ENCODE data around the gene FBXO31.
A peak's percentile ranks its signal among the peaks of the same experiment; 100 is the strongest.

Gene FBXO31

DNA sequence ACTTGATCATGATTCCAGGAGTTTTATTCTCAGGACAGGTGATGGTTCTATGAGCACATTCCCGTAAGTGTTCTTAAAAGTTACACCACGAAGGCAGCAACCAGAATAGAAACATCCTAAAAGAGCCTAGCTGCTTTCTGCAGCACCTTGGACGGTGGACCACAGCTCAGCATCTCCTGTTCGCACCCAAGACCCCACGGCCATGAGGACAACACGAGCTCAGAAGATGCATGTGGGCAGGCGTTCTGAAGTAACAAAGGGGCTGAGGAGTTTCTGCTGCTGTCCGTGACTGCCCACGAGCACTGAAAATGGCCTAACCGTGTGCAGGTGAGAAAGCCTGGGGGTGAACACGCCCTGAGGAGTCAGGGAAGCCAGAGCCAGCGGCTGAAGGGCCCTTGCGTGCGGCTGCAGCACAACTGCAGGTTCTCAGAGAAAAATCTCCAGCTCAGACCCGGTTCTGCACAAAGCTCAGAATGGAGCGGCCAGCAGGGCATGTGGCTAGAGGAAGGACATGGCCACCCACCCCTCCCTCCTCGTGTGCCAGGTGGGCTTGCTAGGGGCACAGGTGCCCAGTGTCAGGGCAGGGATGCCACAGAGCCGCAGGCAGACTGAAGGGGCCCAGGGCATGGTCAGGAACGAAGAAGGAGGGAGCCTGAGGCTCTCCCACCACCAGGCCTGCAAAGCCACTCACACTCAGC is 55.6 kb downstream of the FBXO31 start:
- no peak for DNase-seq (ENCODE audit: low read depth)

DNA sequence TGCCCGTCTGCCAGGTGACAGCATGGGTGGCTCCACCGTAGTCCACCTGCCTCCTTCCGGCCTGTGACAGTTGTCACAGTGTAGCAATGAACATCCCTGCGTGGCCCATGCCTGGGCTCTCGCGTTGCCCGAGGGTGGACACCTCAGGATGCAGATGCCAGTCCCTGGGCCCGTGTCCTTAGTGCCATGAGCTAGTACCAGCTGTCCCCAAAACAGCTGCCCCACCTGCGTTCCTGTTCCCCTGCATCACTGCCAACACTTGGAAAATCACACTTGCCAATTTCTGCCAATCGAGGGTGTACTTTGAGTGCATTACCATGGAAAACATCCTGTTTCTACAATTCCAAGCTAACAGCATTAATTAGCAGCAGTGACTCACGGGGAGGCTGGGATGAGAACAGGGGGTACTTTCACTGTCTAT is 57.4 kb downstream of the FBXO31 start:
- DNase-seq (ENCODE audit: low read depth) = no peak

DNA sequence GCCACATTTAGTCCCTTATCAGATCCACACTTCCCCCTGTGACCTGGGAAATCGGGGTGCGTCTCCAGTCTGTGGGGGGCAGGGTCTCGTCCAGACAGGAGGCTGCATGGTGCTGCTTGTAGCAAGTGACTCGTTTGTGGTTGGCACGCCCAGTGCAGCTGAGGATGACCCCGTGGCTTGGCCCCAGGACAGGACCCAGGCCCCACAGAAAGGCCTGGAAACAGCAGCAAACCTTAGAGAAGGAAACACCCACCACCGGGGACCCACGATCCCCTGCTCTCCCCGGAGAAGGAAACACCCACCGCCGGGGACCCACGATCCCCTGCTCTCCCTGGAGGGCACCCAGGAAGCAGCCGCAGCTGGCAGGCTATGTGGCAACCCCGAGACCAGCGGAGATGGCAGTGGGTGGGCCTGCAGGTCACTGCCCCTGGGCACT is 58.1 kb downstream of the FBXO31 start:
- DNase-seq (ENCODE audit: low read depth) = no peak

DNA sequence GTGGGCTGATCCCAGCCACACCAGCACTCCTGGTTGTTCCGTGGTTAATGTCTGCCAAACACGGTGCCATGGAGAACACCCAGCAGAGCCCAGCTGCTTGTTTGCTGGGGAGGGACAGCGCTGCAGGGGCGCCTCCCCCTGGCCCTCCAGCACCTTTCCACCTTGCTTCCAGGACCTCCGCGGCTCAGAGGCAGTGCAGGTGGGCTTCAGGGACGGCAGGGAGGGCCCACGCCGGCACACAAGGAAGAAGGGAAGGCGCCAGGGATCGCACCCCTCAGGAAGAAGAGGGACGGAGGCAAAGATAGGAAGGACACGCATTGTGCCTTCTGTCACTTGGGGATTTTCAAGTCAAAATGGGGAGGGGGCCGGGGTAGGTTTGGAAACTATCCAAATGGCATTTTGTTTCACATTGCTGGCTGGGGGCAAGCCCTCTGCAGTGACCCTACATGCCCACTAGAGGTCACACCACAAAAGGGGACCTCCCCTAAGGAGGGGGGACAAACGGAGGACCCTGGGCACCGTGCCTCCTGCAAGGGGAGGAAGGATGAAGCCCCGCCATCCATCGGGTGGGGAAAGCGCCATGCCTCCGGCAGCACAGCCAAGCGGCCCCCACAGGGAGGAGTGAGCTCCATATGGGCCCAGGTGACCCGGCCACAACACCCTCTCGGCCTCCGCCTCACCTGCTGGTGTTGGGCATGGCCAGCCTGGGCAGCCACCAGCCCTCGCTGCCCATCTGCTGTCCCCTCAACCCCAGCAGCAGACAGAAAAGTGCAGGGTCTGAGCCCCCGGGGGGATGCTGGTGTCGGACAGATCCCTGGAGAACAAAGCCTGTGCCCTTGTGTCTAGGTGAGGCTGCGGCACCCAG is 58.9 kb downstream of the FBXO31 start:
- DNase-seq (ENCODE audit: low read depth) = peak; percentile 26

DNA sequence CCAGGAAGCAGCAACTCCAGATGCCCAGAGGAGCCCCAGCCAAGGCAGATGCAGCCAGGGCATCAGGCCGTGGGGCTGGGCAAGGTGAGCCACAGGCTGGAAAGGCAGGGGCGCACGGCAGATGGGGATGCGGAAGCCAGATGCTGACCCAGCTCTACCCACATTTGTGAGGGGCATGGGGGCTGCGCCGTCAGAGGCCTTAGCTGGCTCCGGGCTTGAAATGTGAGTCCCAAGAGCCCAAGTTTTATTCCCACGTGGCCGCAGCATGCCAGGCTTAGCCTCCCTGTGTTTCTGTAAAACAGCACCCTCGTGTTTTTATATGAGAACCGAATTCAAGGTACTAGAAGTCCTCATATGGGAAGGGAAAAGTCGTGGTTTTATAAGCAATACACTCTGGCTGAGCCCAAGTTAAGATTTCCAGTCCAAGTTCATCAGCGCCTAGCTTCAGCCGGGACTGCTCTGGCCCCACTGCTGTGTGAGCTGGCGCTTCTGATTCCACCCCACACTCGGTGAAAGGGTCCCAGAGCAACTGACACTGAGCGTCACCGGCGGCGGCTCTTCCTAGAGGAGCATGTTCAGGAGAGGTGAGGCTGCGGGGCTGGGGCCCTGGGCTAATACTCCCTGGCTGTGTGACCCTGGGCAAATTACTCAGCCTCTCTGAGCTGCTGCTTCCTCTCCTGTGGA is 59.7 kb downstream of the FBXO31 start:
- no peak for DNase-seq (ENCODE audit: low read depth)

DNA sequence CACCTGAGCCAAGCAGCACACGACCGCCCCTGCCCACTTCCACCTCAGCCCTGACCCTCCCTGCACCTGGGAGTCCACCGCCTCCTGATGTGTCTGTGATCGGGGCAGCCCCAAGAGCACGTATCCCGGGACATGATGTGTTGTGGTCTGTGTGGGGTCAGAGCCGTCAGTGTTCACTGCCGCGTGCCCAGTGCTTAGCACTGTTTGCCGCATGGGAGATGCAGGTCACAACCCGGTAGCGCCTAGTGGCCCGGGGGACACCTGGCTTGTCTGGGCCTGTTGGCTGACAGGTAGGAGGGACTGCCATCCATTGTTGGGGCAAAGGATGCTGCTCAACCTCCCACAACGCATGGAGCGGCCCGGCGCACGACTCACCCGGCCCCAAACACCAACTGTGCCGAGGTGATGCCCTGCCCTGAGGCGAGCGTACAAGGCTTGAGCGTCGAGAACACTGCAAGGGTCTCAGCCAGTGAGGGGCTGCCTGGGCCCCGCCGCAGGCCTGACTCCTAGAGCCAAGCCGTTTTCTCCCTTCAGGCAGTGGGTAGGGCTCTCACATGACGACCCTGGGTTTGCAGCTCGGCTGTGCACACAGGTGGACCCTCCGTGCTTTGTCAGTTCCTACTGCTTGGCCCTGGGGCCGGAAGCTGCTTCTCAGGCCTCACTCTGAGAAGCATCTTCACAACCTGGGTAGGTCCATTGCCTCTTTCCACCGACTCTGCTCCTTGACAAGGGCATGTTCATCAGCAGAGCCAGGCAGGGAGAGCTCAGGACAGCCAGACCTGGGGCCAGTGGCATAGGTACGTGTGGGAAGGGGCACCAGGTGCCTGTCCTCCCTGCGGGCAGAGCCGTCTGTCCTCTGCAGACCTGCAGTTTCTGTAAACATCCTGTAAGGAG is 60.5 kb downstream of the FBXO31 start:
- DNase-seq (ENCODE audit: low read depth) = no peak

DNA sequence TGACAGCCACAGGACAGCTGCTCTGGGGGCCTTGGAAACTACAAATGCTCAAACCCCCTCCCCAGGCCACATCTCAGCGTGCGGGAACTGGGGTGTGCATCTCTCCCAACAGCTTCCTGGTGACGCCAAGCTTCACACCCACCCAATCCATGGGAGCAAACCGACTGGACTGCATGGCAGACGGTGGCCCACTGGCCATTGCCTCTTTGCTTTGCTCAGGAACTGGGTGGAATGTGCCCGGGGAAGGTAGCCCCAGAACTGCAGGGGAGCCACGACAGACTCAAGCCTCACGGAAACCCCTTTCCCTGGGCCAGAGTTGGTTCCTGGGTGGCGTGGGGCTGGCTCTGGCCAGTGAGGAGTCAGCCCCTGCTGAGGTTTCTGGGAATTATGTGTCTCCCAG is 61.2 kb downstream of the FBXO31 start:
- no peak for DNase-seq (ENCODE audit: low read depth)

DNA sequence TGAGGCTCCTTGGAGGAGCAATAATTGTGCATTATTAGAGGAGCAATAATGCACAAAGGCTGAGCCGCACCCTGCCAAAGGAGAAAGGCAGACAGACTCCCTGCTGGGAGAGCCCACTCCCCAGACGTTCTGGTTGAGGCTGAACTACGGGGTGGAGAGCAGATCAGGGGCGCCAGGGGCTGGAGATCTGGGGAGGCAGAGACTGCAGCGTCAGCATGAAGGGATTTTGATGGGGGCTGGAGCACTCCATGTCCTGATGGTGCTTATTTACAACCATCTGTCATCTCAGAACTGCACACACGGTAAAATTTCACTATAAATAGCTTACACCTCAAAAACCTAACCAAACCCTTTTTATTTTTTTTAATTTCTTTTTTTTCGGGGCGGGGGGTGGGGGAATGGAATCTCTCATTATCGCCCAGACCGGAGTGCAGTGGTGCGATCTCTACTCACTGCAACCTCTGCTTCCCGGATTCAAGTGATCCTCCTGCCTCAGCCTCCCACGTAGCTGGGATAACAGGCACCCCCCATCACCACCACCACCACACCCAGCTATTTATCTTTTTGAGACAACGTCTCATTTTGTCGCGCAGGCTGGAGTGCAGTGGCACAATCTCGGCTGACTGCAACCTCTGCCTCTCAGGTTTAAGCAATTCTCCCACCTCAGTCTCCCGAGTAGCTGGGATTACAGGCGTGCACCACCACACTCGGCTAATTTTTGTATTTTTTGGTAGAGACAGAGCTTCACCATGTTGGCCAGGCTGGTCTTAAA is 62.1 kb downstream of the FBXO31 start:
- DNase-seq (ENCODE audit: low read depth) = no peak

DNA sequence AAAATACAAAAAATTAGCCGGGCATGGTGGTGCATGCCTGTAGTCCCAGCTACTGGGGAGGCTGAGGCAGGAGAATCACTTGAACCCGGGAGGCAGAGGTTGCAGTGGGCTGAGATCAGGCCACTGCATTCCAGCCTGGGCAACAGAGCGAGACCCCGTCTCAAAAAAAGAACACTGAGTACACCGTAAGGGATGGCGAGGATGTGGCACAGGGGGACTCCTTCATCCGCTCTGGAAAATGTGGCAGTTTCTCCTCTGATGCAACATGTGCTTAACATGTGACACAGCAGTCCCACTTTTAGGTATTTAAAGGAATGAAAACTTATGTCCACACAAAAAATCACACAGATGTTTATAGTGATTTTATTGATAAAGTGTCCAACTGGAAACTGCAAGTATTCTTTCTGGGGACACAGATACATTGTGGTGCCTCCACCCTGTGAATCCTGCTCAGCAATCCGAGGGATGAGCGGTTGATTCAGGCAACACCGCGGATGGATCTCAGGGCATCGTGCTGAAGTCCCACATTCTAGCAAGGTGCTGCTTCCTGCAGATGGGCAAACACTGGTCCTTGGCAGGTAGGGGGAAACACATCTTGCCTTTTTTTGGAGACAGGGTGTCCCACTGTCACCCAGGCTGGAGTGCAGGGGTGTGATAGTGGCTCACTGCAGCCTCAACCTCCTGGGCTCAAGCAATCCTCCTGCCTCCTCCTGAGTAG is 62.9 kb downstream of the FBXO31 start:
- DNase-seq (ENCODE audit: low read depth) = no peak

DNA sequence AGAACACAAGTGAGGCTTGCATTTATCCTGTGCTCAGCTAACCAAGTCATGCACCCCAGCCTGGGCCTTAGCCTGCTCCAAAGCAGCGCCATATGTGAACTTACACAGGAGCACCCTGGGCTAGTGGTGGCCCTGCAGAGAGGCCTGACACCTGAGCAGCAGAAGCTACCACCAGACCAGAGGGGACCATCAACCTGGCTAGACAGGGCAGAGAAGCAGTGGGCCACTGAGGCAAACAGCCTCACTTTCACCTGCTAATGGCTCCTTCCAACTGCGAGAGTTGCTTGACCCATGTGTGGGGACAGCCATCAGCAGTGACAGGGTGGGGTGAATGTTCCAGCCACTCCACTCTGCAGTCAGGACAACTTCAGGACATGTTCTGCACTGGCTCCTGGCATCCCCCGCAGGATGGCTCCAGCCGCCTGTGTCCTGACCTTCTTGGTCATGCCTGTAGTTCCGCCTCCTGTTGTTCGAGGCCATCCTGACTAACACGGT is 63.5 kb downstream of the FBXO31 start:
- DNase-seq (ENCODE audit: low read depth) = no peak

DNA sequence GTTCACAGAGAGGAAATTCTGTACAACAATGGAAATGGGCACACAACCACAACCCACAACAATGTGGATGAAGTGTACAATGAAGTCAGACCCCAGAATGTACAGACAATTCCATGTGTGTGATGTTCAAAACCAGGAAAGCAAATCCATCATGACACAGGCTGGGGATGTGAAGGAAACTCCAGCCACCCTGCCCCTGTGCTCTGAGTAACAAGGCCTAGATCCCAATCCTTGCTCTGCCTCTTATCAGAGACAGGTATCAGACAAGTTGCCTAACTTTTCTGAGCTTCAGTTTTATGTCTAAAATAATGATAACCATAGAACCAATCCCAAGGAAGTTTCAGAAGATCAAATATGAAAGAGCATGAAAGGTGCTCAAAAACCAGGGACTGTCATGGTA is 64.6 kb downstream of the FBXO31 start:
- DNase-seq (ENCODE audit: low read depth) = no peak

DNA sequence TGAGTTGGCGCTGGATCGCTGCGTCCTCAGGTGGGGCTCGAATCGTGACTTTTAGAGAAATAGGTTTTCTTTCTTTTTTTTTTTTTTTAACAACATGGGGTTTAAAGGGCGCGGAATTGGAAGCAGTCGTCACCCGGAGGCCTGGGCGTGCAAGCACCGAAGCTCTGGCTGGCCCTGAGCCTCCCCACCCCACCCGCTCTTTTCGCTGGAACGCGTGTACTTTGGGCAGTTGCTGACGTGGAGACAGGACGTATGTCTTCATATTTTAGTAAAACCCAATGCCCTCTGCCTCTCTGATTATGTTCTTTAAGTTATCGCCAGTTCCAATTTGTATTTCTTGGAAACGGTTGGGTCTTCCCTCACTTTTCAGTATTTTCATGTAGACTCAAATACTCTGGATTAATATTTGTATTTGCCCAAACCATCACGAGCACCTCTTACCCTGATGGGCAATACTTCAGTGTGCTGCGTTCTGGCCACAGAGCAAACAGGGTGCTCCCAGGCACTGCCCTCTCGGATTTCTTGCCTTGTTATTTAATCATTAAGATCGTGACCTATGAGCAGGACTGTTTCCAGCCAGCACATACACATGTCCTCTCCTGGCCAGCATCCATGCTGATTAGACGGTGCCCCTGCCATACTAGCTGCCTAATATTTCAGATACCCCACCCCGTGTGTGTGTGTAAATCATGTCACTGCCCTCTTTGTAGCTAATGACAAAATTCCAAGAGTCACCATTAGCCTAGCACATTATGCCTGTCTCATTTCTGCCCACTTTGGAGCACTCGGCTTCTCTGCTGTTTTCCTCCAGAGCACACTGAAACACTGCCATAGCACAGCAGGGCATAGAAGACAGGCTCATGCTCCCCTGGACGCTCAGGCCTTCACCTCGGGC is 65.6 kb downstream of the FBXO31 start:
- DNase-seq (ENCODE audit: low read depth) = no peak

DNA sequence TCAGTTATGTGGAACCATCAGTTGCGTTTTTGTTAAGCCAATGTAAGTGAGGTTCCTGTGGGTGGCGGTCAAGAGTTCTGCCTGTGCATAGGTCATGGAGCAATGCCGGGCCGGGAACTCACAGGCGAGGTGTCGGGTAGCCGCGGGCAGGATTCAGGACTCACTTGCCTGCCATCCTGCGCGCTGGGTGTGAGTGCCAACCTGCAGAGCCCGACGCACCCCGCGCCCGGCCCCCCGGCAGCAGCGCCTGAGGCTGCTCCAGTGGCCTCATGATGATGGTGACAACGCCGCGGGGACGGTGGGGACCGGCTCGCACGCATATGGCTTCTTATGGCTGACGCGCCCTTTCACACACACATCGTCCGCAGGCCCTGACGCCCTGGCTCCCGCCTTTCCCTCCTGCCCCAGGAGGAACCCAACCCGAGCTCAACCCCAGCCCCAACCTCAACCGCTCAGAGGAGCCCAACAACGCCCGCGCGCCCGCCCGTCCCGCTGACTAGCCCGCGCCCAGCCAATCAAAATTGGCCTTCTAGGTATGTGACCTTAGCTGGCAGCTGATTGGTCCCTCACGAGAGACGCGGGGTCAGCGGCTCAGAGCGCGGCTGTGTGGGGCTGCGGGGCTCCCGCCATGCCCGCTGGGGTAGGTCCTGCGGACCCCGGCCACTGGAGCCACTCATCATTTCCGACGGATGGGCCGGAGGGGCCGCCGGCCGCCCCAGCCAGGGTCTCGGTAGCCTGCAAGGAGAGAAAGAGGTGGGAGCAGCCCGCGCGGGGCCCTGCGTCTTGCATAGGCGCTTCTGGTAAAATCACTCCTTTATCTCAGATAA is 66.4 kb downstream of the FBXO31 start, which contains the start of gene C16orf95:
TSS of gene C16orf95 (minus strand) at position 470 of the 827 bp plus-strand sequence. CDS start at position 320, 150 bp downstream.
- peak; percentile 94 for DNase-seq (ENCODE audit: low read depth)

DNA sequence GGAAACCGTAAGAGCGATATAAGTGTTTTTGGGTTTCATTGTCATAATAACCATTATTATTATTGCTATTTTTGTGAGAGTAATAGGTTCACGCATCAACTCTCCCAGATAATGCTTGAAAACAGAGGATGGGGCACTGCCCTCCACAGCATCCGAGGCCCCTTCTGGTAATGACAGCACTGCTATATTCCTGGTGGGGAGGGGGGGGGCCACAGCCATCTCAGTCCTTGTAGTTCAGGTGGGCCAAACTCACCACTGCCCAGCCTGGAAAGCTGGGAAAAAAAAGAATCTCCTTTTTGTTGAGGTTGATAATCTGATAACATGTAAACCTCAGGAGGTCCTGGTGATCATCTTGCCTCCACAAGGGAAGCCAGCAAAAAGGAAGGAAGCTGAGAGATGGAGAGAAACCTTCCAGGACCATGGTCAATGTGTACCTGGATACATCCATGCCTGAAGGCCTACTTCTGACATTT is 67.1 kb downstream of the FBXO31 start:
- DNase-seq (ENCODE audit: low read depth) = no peak

DNA sequence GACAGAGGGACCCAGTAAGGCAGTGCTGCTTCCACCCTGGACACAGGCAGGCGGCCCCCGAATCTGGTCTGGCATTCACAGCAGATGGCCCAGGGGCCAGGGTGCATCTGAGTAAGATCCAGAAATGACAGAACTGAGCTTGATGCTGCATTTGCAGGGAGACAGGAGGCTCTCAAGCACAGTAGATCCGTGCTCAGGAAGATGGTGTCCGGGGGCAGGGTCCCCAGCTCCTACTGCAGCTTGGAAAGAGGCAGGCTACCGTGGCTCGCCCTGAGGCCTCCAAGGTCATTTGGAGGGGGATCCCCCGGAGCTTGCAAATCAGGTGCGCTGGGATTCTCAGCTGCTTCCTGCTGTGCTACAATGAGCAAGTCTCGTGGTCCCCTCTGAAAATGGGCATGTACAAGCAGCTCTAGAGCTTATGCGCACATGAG is 68.6 kb downstream of the FBXO31 start:
- no peak for DNase-seq (ENCODE audit: low read depth)

DNA sequence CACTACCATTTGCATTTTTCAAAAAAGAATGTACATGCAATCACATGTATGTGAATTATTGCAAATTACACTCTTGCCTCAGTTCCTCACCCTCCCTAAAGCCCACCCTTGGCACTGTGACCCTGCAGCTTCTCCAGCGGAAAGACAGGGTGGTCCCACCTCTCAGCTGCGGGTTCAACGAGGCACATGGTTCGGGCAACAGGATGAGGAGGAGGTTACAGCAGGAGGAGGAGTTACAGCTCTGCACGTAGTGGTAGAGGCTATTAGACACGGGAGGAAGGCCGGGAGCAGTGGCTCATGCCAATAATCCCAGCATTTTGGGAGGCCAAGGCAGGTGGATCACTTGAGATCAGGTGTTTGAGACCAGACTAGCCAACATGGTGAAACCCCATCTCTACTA is 71.6 kb downstream of the FBXO31 start:
- DNase-seq (ENCODE audit: low read depth) = no peak

DNA sequence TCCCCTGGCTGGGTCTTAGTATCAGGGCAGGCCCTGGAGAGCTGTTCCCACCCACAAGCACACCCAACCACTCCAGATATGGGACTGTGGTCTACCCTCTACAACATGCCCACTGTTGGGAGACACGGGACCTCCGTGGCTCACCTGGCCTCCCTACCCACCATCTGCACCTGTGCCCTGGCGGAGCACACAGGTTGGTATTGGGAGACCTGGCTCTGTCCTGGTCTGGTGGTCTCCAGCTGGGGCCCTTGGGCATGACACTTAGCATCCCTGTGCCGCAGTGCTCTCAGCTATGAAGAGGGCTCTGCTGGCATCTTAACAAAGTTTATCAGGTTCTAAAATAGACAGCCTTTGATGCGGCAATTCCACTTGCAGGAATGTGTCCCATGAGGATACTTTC is 72.2 kb downstream of the FBXO31 start:
- DNase-seq (ENCODE audit: low read depth) = no peak

DNA sequence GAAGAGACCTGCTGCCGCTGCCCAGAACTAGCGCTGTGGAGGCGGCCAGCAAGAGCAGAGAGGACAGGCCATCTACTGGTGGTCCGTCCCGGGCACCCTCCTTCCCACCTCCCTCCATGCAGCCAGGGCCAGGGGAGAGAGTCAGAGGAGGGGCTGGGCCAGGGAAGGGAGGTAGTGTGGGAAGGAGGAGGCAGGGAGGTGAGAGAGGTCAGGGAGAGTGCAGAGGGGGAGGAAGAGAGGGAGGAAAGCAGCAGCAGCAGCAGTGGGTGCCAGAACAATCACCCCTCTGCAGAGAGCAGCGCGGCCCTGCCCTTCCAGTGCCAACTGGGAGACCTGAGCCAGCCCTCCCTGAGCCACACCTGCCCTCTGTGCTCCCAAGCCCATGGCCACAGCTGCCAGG is 73.0 kb downstream of the FBXO31 start:
- DNase-seq (ENCODE audit: low read depth) = no peak
